ENCODE data around the gene SF3B4.
"Not testable (repeated sequence)": the region's sequence is repeated elsewhere in the genome, so short reads cannot be mapped to it uniquely, and the experiment has no call there.

The SF3B4 gene

GRCh38 chr1:149887196-149887455 is 40.5 kb downstream of the SF3B4 start:
- DNase-seq: not testable (repeated sequence)

GRCh38 chr1:149886396-149887195 is 41.0 kb downstream of the SF3B4 start:
- peak; percentile 98 for DNase-seq

- DNase-seq: not testable (repeated sequence)
Measured at GRCh38 chr1:149886121-149886395, 41.5 kb downstream of the SF3B4 start.

GRCh38 chr1:149885339-149886120 is 42.1 kb downstream of the SF3B4 start:
- DNase-seq: peak; percentile 70

- DNase-seq: peak; percentile 20
Measured at GRCh38 chr1:149884433-149885338, 42.9 kb downstream of the SF3B4 start.

GRCh38 chr1:149883598-149884247 is 43.9 kb downstream of the SF3B4 start:
- DNase-seq: no peak

GRCh38 chr1:149881876-149882275 is 45.7 kb downstream of the SF3B4 start:
- DNase-seq: no peak

- DNase-seq: peak; percentile 30
Measured at GRCh38 chr1:149879556-149879955, 48.0 kb downstream of the SF3B4 start.

GRCh38 chr1:149877211-149877946 is 50.2 kb downstream of the SF3B4 start:
- no peak for DNase-seq

Data from CD4-positive, alpha-beta T cell treated with Interleukin-21 for 1 hour (primary cell).